ENCODE results near the gene RNF215.

RNF215 gene

DNA sequence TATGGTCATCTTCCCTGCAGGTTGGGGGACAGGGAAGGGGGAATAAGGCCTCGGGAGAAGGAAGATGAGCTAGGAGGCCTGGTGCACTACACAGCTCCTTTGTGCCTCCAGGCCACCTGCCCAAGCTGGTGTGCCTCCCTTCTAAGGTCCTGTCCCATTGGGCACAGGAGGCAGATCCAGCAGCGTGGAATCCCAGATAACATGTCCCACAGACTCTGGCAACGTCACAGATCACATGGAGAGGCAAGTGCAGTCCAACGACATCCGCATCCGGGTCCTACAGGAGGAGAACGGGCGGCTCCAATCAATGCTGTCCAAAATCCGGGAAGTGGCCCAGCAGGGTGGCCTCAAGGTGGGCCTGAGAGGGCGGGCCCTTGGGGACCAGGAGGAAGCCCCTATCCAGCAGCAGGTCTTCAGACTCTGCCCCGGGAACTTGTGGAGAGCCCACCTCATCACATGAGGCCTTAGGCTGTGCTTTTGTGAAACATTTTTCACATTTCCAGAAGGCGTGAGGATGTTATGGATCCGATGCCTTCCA lies 11.8 kb downstream of the RNF215 start:
- Mint-ChIP-seq H3K27ac (no peak overlapping the region), H3K36me3 (no peaks in the 10 kb centered on the region), H3K4me3 (no peak overlapping the region), H3K4me1 (no peaks in the 10 kb centered on the region), H3K27me3 (peaks cover 2% of the 10 kb centered on the region), H3K9me3 (no peaks in the 10 kb centered on the region)
- no peak for DNase-seq
- CTCF ChIA-PET: interaction anchor here (1.1 kb wide), 1 partner anchor 87 kb away, joined by 3 read pairs; no protein-coding TSS in a partner anchor

DNA sequence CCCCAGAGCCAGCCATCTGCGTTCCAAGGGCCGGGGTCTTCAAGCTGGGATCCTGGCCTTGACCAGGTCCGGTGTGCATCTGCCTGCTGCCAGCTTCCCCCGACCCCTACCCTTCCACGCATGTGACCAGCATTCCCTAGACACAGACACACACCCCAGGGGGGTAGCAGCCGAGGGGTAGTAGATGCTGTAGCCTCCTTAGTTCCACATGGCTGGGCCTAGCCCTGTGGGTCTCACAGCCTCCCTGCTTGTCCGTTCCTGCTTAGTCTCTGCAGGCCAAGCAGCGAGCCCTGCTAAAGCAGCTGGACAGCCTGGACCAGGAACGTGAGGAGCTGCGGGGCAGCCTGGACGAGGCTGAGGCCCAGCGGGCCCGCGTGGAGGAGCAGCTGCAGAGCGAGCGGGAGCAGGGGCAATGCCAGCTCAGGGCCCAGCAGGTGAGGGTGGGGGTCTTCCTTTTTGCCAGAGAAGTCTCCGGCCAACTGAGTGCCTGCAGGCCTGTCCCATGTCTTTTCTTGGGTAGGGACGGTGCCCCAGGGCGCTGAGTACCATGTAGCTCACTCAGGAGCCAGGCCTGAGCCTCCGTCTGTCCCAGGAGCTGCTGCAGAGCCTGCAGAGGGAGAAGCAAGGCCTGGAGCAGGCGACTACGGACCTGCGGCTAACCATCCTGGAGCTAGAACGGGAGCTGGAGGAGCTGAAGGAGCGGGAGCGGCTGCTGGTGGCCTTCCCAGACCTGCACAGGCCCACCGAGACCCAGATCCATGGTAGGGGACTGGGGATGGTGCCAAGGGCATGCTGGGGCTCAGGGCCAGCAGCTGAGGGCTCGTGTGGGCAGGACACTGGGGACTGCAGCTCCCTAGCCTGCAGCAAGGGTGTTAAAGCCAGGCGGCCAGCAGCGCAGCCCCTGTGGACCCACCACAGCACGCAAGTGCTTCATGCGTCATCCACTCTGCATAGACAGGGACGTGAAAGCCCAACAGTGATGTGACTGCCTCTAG lies 13.6 kb downstream of the RNF215 start:
- no peaks in the 10 kb centered on the region for H3K9me3 Mint-ChIP-seq
- CTCF ChIA-PET: interaction anchor here (0.6 kb wide), 1 partner anchor 36 kb away, joined by 3 read pairs; no protein-coding TSS in a partner anchor
- no peaks in the 10 kb centered on the region for H3K36me3 Mint-ChIP-seq
- no peaks in the 10 kb centered on the region for H3K4me1 Mint-ChIP-seq
- H3K27ac Mint-ChIP-seq: no peak overlapping the region
- no peaks in the 10 kb centered on the region for H3K27me3 Mint-ChIP-seq
- no peak overlapping the region for H3K4me3 Mint-ChIP-seq
- DNase-seq: no peak

DNA sequence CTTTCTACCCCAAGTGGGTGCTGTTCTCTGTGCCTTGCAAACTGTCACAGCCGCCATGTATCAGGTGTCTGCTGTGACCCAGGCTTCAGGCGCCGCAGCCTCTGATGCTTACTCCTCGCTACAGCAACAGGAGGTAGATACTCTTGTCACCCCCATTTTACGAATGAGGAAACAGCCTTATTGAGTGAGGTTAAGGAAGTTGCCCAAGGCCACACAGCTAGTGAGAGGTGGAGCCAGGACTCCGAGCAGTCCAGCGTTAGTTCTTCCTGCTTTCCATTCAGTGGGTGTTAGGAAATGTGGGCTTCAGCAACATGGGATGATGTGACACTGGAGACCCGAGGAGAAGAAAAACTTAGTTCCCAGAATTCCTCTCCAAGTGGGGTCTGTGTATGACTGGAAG lies 14.3 kb downstream of the RNF215 start:
- no peak for DNase-seq
- Mint-ChIP-seq H3K27ac (no peak overlapping the region), H3K27me3 (no peaks in the 10 kb centered on the region), H3K4me1 (no peaks in the 10 kb centered on the region), H3K36me3 (no peaks in the 10 kb centered on the region), H3K9me3 (no peaks in the 10 kb centered on the region), H3K4me3 (no peak overlapping the region)
- CTCF ChIA-PET: interaction anchor here (0.6 kb wide), 1 partner anchor 35 kb away, joined by 3 read pairs; no protein-coding TSS in a partner anchor

DNA sequence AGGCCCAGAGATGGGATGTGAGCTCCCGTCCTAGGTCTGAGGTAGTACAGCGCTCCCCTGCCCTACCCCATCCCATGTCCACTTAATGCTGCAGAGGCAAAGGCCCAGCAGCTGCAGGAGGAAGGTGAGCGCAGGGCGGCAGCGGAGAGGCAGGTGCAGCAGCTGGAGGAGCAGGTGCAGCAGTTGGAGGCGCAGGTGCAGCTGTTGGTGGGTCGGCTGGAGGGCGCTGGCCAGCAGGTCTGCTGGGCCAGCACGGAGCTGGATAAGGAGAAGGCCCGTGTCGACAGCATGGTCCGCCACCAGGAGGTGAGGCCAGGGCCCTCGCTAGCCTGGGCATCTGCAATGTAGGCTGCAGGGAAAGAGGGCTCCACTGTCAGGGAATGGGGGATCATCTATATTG lies 15.2 kb downstream of the RNF215 start:
- CTCF ChIA-PET: no interaction called here
- Mint-ChIP-seq H3K9me3 (no peaks in the 10 kb centered on the region), H3K27ac (no peak overlapping the region)

DNA sequence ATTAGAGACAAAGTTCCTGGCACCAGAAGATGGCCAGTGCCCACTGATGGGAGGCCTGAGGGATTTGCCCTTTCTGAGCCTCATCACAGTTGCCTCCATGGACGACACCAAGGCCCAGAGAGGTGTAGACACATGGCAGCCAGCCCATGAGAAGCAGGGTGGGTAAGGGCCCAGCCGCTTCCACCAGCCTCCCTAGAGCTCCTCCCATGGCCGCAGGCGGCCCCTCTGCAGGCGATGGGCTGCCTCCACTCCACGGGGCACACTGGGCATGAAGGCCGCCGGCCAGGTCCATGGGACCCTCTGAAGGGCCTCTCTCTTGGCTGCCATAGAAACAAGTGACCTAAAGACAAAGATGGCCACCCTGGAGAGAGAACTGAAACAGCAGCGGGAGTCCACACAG lies 15.9 kb downstream of the RNF215 start:
- Mint-ChIP-seq H3K4me1 (no peaks in the 10 kb centered on the region), H3K27me3 (no peaks in the 10 kb centered on the region), H3K9me3 (no peaks in the 10 kb centered on the region), H3K27ac (no peak overlapping the region), H3K36me3 (peaks cover 2% of the 10 kb centered on the region), H3K4me3 (no peak overlapping the region)
- no peak for DNase-seq
- CTCF ChIA-PET: no interaction called here

More for the DNA sequence above, 15.2 kb downstream of the RNF215 start:
- no peaks in the 10 kb centered on the region for H3K27me3 Mint-ChIP-seq
- no peaks in the 10 kb centered on the region for H3K36me3 Mint-ChIP-seq
- DNase-seq: no peak
- no peaks in the 10 kb centered on the region for H3K4me1 Mint-ChIP-seq
- no peak overlapping the region for H3K4me3 Mint-ChIP-seq

DNA sequence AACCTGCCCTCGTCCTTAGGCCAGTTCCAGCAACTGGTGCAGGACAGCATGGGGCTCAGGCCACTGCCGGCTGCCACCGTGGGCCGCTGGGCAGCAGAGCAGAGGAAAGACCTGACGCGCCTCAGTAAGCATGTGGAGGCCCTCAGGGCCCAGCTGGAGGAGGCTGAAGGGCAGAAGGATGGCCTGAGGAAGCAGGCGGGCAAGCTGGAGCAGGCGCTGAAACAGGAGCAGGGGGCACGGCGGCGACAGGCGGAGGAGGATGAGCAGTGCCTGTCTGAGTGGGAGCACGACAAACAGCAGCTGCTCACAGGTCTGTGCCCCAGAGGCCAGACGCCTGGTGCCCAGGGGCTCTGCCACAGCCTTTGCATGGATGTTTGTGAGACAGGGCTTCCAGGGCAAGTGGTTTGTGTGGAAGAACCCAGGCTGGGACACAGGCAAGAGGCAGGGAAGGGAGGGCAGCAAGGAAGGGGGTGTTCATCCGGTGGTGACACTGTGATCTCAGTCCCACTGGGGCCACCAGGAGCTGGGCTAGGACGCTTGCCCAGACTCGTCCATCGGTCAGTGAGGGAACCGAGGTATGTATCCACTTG lies 16.5 kb downstream of the RNF215 start:
- CTCF ChIA-PET: no interaction called here
- Mint-ChIP-seq H3K4me3 (no peak overlapping the region), H3K27ac (no peak overlapping the region), H3K27me3 (no peaks in the 10 kb centered on the region), H3K9me3 (no peaks in the 10 kb centered on the region), H3K4me1 (no peaks in the 10 kb centered on the region), H3K36me3 (peaks cover 3% of the 10 kb centered on the region)
- DNase-seq: no peak

DNA sequence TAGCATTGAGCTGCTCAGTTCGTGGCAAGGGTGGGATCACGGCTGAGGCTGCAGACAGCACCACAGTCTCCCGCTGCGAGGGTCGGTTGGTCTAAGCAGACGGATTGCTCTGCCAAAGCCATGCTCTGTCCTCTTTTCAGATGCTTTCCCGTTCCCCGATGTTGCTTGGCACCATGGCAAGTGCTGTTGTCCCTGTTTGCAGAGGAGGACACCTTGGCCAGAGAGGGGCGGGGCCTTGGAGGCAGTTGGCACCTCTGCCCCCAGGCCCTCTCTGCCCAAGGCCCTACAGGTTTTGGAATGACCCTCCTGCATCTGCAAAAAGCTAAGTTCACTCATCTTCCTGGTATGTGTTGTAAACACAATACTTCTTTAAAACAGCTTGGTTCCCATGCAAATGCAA lies 18.8 kb downstream of the RNF215 start:
- H3K4me3 Mint-ChIP-seq: no peak overlapping the region
- CTCF ChIA-PET: interaction anchor here (0.7 to 1.2 kb wide), 3 partner anchors 18 to 81 kb away, joined by 3 to 6 read pairs (median 3); no protein-coding TSS in a partner anchor
- DNase-seq: no peak
- H3K4me1 Mint-ChIP-seq: no peaks in the 10 kb centered on the region
- H3K27ac Mint-ChIP-seq: no peak overlapping the region
- no peaks in the 10 kb centered on the region for H3K9me3 Mint-ChIP-seq
- no peaks in the 10 kb centered on the region for H3K27me3 Mint-ChIP-seq
- peaks cover 3% of the 10 kb centered on the region for H3K36me3 Mint-ChIP-seq

DNA sequence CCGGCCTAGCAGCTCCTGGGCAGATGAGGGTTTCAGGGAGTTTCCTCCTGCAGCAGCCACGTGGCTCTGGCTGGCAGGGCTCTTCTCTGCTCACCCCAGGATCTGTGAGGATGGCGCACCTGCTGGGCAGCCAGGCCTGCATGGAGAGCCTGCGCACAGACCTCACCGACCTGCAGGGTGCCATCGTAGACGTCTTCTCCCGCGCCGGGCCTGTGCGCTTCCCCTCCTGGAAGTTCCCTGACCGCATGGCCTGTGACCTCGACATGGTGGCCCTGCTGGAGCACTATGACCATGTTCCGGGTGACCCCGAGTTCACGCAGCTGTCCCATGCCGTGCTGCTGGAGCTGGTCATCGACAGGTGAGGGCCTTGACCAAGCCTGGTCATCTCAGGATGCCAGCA lies 21.3 kb downstream of the RNF215 start:
- CTCF ChIA-PET: no interaction called here
- Mint-ChIP-seq H3K27me3 (no peaks in the 10 kb centered on the region), H3K9me3 (no peaks in the 10 kb centered on the region), H3K27ac (no peak overlapping the region), H3K36me3 (peaks cover 3% of the 10 kb centered on the region), H3K4me3 (no peak overlapping the region), H3K4me1 (no peaks in the 10 kb centered on the region)
- no peak for DNase-seq

DNA sequence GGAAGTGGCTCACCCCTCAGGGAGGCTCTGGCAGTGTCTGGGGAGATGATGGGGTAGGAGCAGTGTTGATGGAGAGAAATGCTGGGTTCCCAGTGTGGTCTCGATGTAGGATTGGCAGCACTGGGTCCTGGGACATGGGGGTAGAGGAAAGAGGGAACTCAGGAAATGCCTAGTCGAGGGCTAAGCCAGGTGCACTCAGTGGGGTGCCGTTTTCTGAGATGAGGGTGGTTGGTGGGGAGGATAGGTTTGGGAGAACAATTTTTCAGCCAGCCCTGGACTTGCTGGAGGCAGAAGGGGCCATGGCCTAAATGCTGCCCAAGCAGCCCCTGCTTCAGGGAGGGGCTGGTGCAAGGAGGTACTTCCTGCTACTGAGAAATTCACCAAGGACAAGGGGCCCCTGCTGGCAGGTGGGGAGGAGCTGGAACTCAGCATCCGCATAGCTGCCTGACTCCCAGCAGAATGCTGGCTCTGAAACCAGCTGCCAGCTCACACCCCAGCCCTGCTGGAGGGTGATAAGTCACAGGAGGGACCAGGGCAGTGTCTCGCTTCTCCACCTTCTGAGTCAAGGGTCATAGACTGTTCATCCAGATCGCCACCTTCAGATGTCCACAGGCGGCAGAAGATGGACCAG lies 24.4 kb downstream of the RNF215 start:
- no peak for DNase-seq
- Mint-ChIP-seq H3K4me1 (peaks cover 7% of the 10 kb centered on the region), H3K27ac (no peak overlapping the region), H3K36me3 (peaks cover 3% of the 10 kb centered on the region), H3K9me3 (no peaks in the 10 kb centered on the region), H3K27me3 (peaks cover 7% of the 10 kb centered on the region), H3K4me3 (no peak overlapping the region)
- CTCF ChIA-PET: interaction anchor here (1.5 kb wide), 1 partner anchor 25 kb away, joined by 4 read pairs; the partner anchor contains the start of gene RNF215

DNA sequence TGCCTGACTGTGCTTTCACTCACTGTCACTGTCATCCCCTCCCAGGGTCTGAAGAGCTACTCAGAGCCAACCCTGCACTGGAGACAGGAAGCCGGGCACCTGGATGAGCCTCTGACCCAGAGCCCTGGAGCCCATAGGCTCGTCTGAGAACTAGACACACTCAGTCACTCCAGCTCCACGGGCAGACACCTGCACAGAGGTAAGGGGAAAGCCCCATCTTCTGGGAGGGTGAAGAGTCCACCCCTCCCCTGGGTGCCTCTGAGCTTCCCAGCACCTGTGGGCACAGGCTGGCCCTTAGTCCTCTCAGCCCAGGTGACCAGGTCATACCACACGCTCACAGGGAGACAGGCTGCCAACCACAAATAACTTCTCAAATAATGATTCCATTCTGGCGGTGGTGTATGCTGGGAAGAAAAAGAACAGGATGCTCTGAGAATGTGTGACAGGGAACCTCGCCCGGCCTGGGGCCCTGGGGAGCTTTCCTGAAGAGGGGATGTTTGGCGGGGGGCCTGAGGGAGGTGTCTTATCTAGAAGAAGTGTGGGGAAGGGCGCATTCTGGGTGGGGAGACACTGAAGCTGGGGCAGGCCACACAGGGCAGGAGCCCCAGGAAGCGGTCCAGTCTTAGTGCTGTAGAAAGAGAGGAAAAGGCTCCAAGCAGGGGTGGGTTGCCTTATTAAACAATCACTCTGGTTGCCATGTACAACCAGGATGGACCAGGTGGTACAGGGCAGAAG lies 25.1 kb downstream of the RNF215 start:
- Mint-ChIP-seq H3K4me1 (peaks cover 11% of the 10 kb centered on the region), H3K27me3 (peaks cover 14% of the 10 kb centered on the region), H3K27ac (no peak overlapping the region), H3K4me3 (no peak overlapping the region), H3K9me3 (no peaks in the 10 kb centered on the region), H3K36me3 (peaks cover 3% of the 10 kb centered on the region)
- CTCF ChIA-PET: no interaction called here
- no peak for DNase-seq

DNA sequence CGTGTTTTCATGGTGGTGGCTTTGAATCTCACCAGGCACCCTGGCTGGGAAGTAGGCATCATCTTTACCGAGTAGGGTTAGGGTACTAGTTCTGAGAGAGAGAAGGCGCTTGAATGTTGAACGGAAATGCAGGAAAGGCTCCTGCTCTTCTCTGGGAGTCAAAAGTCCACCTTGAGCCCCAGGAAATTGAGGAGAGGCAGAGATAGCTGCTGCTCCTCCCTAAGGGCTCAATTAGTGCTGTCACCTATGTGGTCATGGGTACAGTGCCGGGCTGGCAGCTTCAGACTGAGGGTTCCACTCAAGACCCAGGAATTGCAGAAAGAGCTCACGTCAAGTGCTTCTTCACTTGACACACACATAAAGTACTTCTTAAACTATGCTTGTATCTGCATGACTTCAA lies 28.7 kb downstream of the RNF215 start:
- CTCF ChIA-PET: interaction anchor here (1.8 kb wide), 1 partner anchor 70 kb away, joined by 9 read pairs; the partner anchor contains the start of gene CASTOR1
- Mint-ChIP-seq H3K36me3 (peaks cover 15% of the 10 kb centered on the region), H3K9me3 (no peaks in the 10 kb centered on the region), H3K27ac (no peak overlapping the region), H3K27me3 (peaks cover 18% of the 10 kb centered on the region), H3K4me3 (no peak overlapping the region), H3K4me1 (peaks cover 42% of the 10 kb centered on the region)
- DNase-seq: no peak

DNA sequence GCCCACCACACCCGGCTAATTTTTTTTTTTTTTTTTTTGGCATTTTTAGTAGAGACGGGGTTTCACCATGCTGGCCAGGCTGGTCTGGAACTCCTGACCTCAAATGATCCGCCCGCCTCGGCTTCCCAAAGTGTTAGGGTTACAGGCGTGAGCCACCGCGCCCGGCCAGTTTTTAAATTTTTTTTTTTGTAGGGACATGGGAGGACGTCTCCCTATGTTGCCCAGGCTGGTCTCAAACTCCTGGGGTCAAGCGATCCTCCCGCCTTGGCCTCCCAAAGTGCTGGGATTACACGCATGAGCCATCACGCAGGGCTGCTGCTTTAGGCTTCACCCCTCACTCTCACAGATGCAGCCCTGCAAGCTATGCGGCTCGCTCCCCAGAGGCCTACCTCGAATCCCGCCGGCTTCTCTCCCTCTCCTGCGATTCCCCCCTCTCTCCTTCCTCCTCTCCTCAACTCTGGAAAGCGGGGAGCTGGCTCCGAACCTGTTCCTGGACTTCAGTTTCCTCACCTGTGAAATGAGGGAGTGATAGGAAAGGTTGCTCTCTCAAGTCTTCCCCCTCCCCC lies 29.5 kb downstream of the RNF215 start:
- Mint-ChIP-seq H3K27ac (peak overlapping the region; percentile 88), H3K9me3 (no peaks in the 10 kb centered on the region), H3K4me3 (peak overlapping the region; percentile 94), H3K36me3 (peaks cover 18% of the 10 kb centered on the region), H3K27me3 (peaks cover 18% of the 10 kb centered on the region), H3K4me1 (peaks cover 46% of the 10 kb centered on the region)
- DNase-seq: no peak
- CTCF ChIA-PET: interaction anchor here (1.8 kb wide), 1 partner anchor 69 kb away, joined by 9 read pairs; the partner anchor contains the start of gene CASTOR1

DNA sequence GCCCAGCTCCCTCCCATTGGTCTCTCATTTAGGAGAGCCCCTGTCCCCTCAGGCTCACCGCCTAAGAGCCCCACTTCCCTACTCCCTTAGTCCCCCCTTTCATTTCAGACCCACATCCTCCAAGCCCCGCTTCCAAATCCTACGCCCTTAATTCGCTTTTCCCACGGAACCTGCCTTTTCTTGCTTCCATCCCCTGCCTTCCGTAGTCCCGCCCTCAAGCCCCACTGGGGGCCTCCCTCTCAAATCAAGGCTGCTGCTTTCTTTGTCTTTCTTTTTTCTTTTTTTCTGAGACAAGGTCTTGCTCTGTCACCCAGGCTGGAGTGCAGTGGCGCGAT lies 30.0 kb downstream of the RNF215 start:
- H3K4me3 Mint-ChIP-seq: peak overlapping the region; percentile 94
- peaks cover 24% of the 10 kb centered on the region for H3K36me3 Mint-ChIP-seq
- CTCF ChIA-PET: interaction anchor here (1.4 kb wide), 1 partner anchor 69 kb away, joined by 10 read pairs; no protein-coding TSS in a partner anchor
- H3K9me3 Mint-ChIP-seq: no peaks in the 10 kb centered on the region
- H3K27ac Mint-ChIP-seq: peak overlapping the region; percentile 88
- H3K27me3 Mint-ChIP-seq: peaks cover 18% of the 10 kb centered on the region
- no peak for DNase-seq
- peaks cover 46% of the 10 kb centered on the region for H3K4me1 Mint-ChIP-seq

Measured in activated naive CD4-positive, alpha-beta T cell treated with anti-CD3 and anti-CD28 coated beads, Interleukin-2, amount 10 ng/mL, durations not matched to agents 7 days and 5 days (primary cell).